GM18870 (cell line): ENCODE results near the gene NECAB3.

ENCODE experiments used
- ATAC-seq: cut with Tn5 transposase; IDR thresholded peaks from one replicate; pipeline ENCODE4 v1.9.1; 2021; ENCODE audit warnings: moderate library complexity; ENCODE audit not compliant: unreplicated experiment

Gene NECAB3

DNA sequence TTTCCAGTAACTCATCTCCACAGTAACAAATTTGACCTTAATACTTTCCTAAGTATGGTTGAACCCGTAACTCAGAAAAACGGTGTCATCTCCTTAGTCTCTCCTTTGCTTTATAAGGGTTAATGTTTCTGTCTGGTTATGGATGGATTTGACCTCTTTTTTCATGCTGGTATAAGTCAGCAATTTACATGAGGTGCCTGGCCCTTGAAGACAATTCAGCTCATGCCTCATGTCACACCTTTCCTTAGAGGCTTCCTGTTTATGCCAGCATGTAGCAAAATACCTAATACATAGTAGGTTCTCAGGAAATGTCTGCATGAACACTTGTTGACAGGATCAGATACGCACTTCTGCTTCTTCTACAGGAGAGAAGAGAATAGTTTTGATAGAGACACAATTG is 49.8 kb downstream of the NECAB3 start:
- ATAC-seq: no peak

DNA sequence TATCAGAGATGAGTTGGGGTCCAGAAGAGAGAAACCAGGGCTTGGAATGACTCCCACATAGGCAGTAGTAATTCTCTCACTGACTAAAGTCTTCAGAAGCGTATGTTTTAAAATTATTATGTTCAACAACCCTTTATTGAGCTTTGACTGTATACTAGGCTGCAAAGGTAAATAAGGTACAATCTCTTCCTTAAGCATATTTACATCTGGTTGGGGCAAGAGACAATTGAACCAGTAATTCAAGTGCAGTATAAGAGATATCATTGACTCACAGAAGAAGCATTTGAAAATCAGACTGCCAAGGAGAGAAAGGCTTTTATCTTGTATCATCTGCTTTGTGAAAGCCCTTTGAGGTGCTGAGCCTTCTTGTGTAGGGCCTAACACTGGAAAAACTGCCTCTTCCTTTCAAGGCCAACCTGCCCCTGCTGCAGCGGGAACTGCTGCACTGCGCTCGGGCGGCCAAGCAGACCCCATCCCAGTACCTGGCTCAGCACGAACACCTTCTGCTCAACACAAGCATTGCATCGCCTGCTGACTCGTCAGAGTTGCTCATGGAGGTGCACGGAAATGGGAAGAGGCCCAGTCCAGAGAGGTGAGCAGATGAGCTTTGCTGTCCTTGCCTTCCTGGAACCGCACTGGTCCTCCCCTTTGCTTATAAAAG is 51.4 kb downstream of the NECAB3 start:
- no peak for ATAC-seq

DNA sequence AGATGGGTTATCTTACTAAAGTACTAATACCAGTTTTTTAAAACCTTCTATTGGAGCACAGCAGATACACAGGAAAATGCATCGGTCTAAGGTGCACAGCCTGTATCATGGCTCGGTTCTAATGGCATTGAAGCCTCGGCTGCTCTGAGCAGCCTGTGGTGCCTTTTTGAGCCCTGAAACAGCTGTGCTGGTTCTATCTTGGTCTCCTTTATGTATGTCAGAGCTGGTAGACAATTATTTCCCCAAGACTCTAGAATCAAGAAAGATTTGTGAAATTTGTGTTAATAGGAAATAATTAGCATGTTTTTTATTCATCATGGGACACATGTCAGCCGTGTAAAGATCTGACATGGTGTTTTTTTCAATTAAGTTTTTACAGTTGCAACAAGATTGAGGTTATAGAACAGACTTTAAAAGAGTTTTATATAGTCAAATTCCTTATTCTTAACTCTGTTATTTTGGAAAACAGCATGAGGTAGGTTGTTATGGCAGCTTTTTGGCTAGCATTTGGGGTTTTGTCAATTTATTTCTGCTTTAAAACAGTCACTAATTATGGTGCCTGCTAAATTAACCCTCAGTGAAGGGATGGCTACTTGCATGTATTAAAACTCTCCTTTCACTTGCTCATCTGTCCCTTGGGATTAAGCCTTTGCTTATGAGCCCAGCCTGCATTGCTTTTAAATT is 52.4 kb downstream of the NECAB3 start:
- no peak for ATAC-seq

DNA sequence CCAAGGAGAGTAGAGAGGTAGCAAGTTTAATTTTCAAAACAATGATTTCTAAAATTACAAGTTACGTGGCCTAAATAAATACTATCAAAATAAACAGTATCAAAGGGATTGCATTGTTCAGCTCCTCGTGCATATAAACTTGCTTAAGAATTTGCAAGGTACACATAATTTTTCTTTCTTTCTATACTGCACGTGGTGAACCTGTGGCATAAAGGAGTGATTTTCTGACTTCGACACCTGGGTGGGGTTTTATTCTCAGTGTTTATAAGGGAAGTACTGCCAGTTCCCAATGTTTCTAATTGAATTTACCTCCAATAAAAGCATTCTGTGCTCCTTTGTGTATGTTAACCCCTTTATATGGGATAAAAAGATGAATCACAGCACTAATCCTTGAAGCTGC is 62.2 kb downstream of the NECAB3 start:
- ATAC-seq: no peak

DNA sequence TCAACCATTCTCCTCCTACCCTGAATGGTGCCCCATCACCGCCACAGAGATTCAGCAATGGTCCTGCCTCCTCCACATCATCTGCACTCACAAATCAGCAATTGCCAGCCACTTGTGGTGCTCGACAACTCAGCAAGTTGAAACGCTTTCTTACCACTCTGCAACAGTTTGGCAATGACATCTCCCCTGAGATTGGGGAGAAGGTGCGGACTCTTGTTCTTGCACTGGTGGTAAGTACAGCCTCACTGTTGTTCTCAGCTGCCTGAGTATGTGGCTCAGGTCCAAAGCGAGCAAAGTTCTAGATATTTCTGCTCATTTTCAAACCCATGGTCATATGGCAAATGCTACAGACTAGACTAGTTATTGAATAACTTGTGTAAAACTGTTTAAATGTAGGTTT is 63.1 kb downstream of the NECAB3 start:
- no peak for ATAC-seq

DNA sequence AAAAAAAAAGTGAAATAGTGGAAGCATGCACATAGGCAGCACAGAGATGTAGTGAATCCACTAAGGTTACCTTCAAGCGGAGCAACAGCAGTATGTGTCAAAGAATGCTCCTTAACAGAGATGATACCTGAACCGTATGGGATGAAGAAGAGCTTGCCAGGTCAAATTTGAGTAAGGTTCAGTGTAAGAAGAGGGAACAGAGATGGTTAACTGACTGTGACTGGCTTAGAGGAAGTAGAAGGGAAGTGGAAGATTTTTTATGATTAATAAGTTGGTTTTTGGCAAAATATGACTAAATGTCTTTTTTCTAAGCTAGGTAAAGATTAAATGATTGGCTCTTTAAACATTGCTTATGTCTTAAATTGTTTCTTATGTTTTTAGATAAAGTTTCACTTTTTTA is 64.7 kb downstream of the NECAB3 start:
- ATAC-seq: no peak
